BJ (cell line): ENCODE results near the gene IGF2BP3. TPM values are rescaled to one million over a fixed set of nuclear protein-coding genes. Genes with fewer than 3 reads are reported as not detected.

ENCODE experiments used
- CTCF ChIA-PET: fragments of 350-600 bp; formaldehyde crosslinking; extraction: SDS; loops from one replicate; lab custom pipeline; 2021; ENCODE audit warnings: antibody characterized with exemption, inconsistent platforms; lab: Yijun Ruan, JAX
- POLR2A ChIA-PET: fragments of 300-600 bp; sonication (Branson Sonifier 250); formaldehyde crosslinking; extraction: SDS; loops from one replicate; lab custom pipeline; 2021; ENCODE audit warnings: antibody characterized with exemption; lab: Charles Lee
- DNase-seq: peaks from one replicate; pipeline ENCODE4 v3.0.0-alpha.2; 2011; ENCODE audit warnings: low read depth
- H3K27me3 ChIP-seq: 2 replicates; pipeline ENCODE4 v1.6.0; 2011; ENCODE audit warnings: low read length; ENCODE audit not compliant: control insufficient read depth, insufficient read depth
- H3K36me3 ChIP-seq: 2 replicates; pipeline ENCODE4 v1.5.1; 2011; ENCODE audit warnings: low read length; ENCODE audit not compliant: control insufficient read depth, insufficient read depth
- H3K4me3 ChIP-seq: 2 replicates; pipeline ENCODE4 v1.5.1; 2011; ENCODE audit warnings: low read depth, mild to moderate bottlenecking, control low read depth, low read length
- CTCF ChIP-seq: IDR thresholded peaks from 2 replicates; pipeline ENCODE4 v1.5.1; 2011; ENCODE audit warnings: low read depth, mild to moderate bottlenecking, control low read depth, inconsistent platforms, low read length, moderate library complexity; ENCODE audit not compliant: insufficient read depth
- polyA plus RNA-seq: library from polyadenylated mRNA; depleted of rRNA; stranded (reverse); fragments of >200 nt; gene quantifications from 2 replicates; pipeline ENCODE4 v1.2.3, GENCODE V29; 2011

IGF2BP3 gene
- polyA plus RNA-seq, 1 experiment: 14.4 TPM

DNA sequence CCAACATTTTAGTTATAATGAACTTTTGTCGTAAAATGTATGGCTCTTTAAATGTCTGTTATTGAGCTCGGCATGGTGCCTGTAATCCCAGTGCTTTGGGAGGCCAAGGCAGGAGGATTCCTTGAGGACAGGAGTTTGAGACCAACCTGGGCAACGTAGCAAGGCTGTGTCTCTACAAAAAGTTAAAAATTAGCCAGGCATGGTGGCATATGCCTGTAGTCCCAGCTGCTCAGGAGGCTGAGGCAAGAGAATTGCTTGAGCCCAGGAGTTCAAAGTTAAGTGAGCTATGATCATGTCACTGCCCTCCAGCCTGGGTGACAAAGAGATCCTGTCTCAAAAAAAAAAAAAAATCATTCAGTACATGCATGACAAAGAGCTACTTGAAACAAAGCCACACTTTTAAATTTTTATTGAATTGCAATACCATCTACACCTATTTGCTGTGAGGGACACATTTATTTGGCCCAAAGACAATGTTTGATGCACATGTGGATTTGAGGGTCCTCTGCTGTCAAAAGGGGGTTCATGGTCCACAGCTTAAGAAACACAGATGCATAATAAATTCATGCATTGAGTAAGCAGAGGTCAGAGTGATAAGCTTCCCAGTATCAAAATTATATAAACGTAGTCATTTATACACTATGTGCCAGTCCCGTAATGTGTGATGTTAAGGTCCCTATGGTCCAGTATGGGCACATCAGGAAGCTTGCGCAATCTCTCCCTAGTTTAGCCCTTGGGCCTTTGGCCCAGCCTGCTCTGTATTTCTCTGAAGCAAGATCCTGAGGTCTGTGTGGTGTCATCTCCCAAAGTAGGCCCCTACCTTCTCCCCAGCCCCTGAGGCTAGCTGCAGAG lies 175.5 kb downstream of the IGF2BP3 start:
- POLR2A ChIA-PET: interaction anchor here (0.6 kb wide), 1 partner anchor 63 kb away, joined by 4 read pairs; no protein-coding TSS in a partner anchor
- no peak for DNase-seq
- Histone ChIP-seq H3K36me3 (no peaks in the 10 kb centered on the region), H3K4me3 (no peak overlapping the region), H3K27me3 (no peaks in the 10 kb centered on the region)
- CTCF ChIA-PET: interaction anchor here (1.1 to 2.6 kb wide), 5 partner anchors 13 to 25 kb away, joined by 3 to 12 read pairs (median 7); no protein-coding TSS in a partner anchor
- TF ChIP-seq CTCF: no peak

DNA sequence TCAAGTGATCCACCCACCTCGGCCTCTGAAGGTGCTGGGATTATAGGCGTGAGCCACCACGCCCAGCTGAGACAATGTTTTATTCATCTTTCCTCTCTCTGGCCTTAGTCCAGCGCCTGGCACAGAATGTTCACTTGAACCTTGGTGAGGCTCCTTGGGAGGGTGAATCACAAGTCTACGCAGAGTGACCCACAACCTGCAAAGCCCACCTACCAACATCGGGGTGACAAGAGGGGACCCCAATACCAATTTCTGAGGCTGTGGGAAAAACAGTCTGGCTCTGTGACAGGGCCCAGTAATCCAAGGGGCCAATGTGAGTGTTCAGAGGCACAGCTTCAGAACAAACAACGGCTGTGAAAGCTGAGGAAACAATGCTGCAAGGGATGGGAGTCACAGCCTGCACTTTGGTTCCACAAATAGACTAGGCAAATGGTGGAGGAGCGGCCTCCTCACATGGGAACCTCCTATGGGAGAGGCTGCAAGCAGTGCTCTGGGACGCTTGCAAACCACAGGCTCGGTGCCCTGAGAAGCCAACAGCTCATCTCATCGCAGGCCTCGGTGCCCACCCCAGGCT lies 176.7 kb downstream of the IGF2BP3 start:
- no peak for DNase-seq
- no peak for TF ChIP-seq CTCF
- Histone ChIP-seq H3K27me3 (no peaks in the 10 kb centered on the region), H3K4me3 (no peak overlapping the region), H3K36me3 (no peaks in the 10 kb centered on the region)
- ChIA-PET CTCF (interaction anchor here (1.4 to 2.6 kb wide), 3 partner anchors 12 to 169 kb away, joined by 6 to 12 read pairs (median 9); no protein-coding TSS in a partner anchor), POLR2A (interaction anchor here (0.6 kb wide), 1 partner anchor 41 kb away, joined by 3 read pairs; no protein-coding TSS in a partner anchor)

DNA sequence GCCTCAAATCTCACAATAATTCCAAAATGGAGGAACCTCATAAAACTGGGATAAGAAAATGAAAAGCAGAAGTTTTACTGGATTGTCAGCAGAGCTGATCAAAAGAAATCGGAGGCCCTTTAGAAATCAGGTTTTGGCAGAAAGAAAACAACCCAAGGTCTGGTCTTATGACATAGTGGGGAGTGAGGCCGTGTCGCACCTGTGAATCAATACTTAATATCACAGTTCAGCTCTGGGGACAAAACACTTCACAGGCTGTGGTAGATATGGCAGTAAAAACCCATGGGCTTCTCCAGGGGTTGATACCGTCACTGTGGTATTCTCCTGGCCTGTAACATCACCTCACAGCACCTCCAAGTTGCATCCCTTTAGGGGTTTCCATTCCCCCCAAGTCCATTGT lies 177.7 kb downstream of the IGF2BP3 start:
- POLR2A ChIA-PET: interaction anchor here (0.5 kb wide), 1 partner anchor 117 kb away, joined by 9 read pairs; no protein-coding TSS in a partner anchor
- TF ChIP-seq CTCF: no peak
- Histone ChIP-seq H3K27me3 (no peaks in the 10 kb centered on the region), H3K4me3 (no peak overlapping the region), H3K36me3 (no peaks in the 10 kb centered on the region)
- CTCF ChIA-PET: interaction anchor here (0.7 to 1.4 kb wide), 4 partner anchors 14 to 170 kb away, joined by 3 to 6 read pairs (median 4); no protein-coding TSS in a partner anchor
- DNase-seq: no peak

GRCh38 chr7:23291957-23292560 lies 178.2 kb downstream of the IGF2BP3 start:
- no peak for TF ChIP-seq CTCF
- no peaks in the 10 kb centered on the region for H3K36me3 ChIP-seq
- ChIA-PET CTCF (interaction anchor here (0.7 to 1.4 kb wide), 4 partner anchors 14 to 170 kb away, joined by 3 to 6 read pairs (median 4); no protein-coding TSS in a partner anchor), POLR2A (interaction anchor here (0.5 kb wide), 1 partner anchor 117 kb away, joined by 9 read pairs; no protein-coding TSS in a partner anchor)
- DNase-seq: no peak
- H3K27me3 ChIP-seq: no peaks in the 10 kb centered on the region
- no peak overlapping the region for H3K4me3 ChIP-seq
